KOPT-K1 (cell line): Measurements from ENCODE around the gene SNX1.

Experiments
- H3K27ac ChIP-seq: fragments of 200-600 bp; sonication (generic); 2 replicates; pipeline ENCODE4 v1.5.1; 2016; ENCODE audit warnings: antibody characterized with exemption, mild to moderate bottlenecking, low read depth, low read length; ENCODE audit not compliant: poor library complexity, severe bottlenecking
- H3K36me3 ChIP-seq: fragments of 200-600 bp; sonication (generic); 2 replicates; pipeline ENCODE4 v1.5.1; 2017; ENCODE audit warnings: antibody characterized with exemption, mild to moderate bottlenecking, low read length, moderate library complexity; ENCODE audit not compliant: insufficient read depth
- H3K9me3 ChIP-seq: fragments of 200-600 bp; sonication (generic); 2 replicates; pipeline ENCODE4 v1.5.1; 2017; ENCODE audit warnings: antibody characterized with exemption, low read length, mild to moderate bottlenecking; ENCODE audit not compliant: insufficient read depth, poor library complexity, severe bottlenecking

The SNX1 gene

DNA sequence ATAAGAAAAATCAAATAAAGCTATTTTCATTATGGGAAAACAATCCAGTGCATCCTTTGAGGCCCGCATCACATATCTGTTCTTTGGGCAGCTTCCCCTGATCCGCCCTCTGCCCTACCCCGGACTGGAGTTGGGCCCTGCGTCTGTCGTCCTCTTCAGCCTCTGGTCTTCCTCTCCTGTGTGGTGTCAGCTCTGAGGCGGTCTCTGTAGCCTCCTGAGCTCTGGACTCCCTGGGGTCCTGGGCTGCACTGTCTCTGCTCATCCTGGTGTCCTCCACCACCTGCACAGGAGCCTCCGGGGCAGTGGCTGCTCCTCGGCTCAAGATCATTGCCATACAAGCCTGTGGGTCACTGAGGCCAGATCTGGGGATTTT is 48.4 kb downstream of the SNX1 start:
- no peak overlapping the region for H3K27ac ChIP-seq
- H3K9me3 ChIP-seq = no peaks in the 10 kb centered on the region
- peaks cover 35% of the 10 kb centered on the region for H3K36me3 ChIP-seq

DNA sequence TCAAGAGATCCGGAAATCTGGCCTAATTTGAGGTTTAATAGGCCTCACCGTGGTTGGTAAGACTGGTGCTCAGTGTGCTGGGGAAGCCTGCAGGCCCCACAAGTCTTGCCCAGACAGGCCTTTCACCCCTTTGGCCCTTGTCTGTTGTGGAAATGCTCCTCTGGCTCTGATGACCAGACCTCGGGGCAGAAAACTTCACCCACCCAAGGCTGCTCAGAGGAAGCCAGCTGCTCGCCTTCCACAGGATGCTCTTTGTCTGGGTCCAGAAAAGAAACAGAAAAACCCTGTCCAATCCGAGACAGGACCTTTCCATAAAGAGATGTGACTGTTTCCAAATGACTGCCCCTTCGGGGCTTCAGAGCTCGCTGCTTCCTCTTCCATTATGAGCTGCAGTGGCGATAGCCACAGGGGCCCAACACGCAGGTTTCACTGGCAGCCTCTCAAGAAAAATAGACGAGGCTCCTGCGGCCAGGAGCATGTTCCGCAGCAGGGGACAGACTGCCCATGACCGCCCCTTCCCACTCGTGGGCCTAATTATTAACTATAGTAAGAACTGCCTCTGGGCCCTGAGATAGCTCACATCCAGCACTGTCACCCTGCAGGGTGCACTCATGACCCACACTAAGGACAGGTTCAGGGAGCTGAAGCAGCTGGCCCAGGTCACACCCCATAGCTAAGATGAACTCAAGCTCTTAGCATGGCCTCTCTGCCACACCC is 48.9 kb downstream of the SNX1 start:
- Histone ChIP-seq H3K36me3 (peaks cover 35% of the 10 kb centered on the region), H3K27ac (no peak overlapping the region), H3K9me3 (no peaks in the 10 kb centered on the region)

DNA sequence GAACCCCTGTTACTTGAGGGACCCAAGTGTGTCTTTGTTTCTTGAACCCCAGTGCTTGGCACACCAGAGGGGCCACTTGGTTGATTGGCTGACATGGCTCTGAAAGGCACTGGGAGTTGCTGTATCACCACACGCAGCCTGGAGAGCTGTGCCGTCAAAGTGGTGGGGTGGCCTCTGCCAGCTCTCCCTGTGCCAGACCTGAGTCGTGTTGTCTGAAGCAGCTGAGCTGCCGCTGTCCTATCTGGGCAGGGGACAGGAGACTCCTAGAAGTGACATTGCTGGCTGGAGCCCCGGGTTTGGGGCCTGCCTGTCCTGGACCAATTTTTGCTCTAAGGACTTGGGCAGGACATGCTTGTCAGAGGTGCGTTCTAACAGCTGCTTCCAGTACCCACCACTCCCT is 50.3 kb downstream of the SNX1 start:
- Histone ChIP-seq H3K9me3 (no peaks in the 10 kb centered on the region), H3K36me3 (peaks cover 33% of the 10 kb centered on the region), H3K27ac (no peak overlapping the region)

DNA sequence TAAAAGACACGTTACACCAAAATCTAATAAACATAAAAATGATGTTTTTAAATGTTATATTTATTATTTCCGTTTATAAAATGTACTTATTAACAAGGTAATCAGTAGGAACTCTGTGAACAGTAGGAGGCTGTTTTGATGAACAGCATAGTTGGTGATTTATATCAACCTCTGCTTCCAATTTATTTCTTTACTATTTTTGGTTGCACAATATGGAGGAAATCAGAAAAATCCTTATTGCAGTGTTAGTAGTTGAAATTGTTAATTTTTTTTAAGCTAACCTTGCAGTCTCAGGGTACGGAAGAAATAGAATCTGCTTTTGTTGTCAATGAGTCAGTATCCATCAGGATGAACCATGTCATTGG is 50.7 kb downstream of the SNX1 start:
- no peak overlapping the region for H3K27ac ChIP-seq

DNA sequence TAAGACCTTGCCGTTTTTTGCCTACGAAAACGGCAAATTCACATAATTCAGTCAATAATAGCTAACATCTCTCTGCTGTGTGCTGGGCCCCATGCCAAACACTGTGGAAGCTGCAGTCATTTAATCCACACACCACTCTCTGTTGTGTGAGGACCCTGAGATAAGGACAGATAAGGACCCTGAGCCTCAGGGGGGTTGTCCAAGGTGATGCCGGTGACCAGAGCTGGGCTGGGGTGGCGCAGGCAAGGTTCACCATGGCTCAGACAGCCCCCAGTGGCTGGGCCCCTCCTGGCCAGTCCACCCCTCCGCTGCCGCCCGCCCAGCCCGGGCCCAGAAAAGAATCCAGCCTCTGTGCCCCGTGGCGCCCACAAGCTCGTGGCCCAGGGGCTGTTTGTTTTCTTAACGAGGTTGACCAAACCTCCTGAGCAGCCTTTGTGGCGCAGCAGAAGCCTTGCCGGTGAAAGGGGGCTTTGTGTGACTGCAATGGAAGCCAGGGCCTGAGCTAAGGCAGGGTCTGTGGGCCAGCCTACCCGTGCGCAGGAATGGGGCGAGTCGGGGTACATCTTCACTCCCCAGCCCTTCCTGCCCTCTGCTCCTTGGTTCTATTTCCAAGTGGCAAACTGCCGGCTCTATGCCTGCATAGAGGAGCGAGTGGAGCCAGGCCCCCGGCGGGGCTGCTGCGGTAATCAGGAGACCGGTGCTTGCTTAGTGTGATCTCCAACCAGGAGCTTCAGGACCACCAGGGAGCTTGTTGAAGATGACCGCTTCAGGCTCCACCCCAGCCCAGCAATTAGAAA is 51.3 kb downstream of the SNX1 start:
- Histone ChIP-seq H3K27ac (no peak overlapping the region), H3K36me3 (peaks cover 23% of the 10 kb centered on the region), H3K9me3 (no peaks in the 10 kb centered on the region)

More for the DNA sequence above, 50.7 kb downstream of the SNX1 start:
- peaks cover 29% of the 10 kb centered on the region for H3K36me3 ChIP-seq
- no peaks in the 10 kb centered on the region for H3K9me3 ChIP-seq

DNA sequence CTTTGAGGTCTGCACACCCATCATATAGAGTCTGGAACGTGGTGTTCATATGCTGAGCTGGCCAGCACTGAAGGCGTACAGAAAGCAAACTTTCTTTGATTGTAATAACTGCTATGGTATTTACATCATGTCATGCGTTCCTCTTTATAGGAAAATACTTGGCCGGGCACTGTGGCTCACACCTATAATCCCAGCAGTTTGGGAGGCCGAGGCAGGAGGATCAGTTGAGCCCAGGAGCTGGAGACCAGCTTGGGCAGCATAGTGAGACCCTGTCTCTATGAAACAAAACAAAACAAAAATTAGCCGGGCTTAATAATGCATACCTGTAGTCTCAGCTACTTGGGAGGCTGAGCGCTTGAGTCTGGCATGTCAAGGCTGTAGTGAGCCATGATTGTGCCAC is 52.4 kb downstream of the SNX1 start:
- H3K36me3 ChIP-seq = peaks cover 16% of the 10 kb centered on the region
- no peak overlapping the region for H3K27ac ChIP-seq
- H3K9me3 ChIP-seq = no peaks in the 10 kb centered on the region

DNA sequence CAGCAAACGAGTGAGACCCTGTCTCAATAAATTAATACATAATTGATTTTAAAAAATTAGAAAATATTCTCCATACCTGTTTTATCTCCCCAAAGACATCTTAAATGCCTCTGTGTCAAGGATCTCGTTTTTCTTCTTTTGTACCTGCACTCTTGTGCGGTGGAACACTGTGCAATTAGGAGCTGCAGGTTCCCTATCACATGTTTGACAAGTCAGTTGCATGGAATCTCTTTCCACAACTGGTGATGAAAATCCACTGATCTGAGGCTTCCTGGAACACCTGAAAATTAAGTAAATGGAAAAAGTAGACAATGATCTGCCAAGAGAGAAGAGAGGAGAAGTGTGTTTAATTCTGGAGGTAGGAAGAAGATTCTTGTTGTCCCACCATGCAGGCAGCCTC is 52.8 kb downstream of the SNX1 start:
- H3K27ac ChIP-seq = no peak overlapping the region
- H3K9me3 ChIP-seq = no peaks in the 10 kb centered on the region
- H3K36me3 ChIP-seq = peaks cover 11% of the 10 kb centered on the region

GRCh38 chr15:64149424-64149823 is 53.6 kb downstream of the SNX1 start:
- H3K9me3 ChIP-seq = no peaks in the 10 kb centered on the region

DNA sequence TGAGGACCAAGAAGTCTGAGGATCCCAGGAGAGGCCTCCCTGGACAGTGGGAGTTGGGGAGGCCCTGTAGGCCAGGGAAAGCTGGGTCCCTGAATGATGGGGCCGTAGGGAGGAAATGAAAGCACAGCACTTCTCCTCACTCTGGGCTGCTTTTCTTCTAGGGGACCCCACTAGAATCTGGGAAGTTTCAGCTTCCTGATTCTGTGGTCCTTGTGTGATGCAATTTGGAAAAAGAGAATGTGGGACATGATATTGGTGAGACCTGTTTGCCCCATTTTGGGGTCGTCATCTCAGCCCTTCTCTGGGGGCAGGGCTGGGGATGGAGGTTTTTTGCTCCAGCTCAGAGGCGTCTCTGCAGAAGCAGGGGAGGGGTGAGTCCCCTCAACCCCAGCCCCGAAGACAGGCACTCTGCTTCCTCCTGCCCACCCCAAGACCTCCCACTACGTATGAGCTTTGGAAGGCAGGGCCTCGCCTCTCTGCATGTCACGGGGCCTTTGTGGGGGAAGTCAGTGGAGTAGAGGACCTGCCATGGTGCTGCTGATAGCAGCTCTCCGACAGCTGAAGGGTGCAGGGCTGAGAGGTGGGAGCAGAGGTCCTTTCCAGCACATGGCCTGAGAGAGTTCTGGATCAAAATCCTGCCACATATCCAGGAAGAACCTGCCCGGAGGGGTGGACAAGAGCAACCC is 54.3 kb downstream of the SNX1 start:
- H3K36me3 ChIP-seq = peaks cover 10% of the 10 kb centered on the region; the same call in 1 of the 2 replicates
- H3K27ac ChIP-seq = no peak overlapping the region
- no peaks in the 10 kb centered on the region for H3K9me3 ChIP-seq

More at GRCh38 chr15:64149424-64149823, 53.6 kb downstream of the SNX1 start:
- Histone ChIP-seq H3K27ac (no peak overlapping the region), H3K36me3 (peaks cover 11% of the 10 kb centered on the region)

DNA sequence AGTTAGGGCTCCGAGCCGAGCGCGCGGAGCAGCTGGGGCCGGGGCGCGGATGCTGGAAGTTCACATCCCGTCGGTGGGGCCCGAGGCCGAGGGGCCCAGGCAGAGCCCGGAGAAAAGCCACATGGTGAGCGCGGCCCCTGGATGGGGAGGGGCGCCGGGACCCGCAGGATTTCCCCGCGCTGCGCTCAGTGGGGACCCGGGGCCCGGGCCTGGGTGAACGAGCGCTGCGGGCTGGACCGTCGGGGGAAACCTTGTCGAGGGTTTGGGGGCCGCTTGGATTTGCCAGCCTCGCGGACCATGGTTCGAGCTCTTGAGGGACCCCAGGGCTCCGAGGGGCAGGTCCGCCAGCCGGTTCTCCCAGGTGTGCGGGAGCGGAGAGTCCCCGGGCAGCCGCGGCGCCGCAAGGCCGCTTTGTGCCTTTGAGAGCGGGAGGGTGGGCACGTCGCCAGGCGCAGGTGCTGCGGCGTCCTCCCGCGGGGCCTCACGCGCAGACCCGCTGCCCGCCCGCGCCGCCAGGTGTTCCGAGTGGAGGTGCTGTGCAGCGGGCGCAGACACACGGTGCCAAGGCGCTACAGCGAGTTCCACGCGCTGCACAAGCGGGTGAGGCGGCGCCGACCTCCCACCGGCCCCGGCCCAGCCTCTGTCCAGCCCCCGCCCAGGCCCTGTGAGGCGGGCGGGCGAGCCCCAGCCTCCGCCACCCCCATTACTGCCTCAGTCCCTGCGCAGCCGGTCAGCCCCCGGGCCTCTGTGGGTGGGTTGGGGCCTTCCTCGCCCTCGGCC is 56.1 kb downstream of the SNX1 start, which contains the start of gene SNX22:
Gene SNX22 (plus strand): TSS at position 5 of the 780 bp plus-strand sequence. CDS start 45 bp downstream, at position 50.
- peaks cover 29% of the 10 kb centered on the region for H3K36me3 ChIP-seq
- no peaks in the 10 kb centered on the region for H3K9me3 ChIP-seq
- H3K27ac ChIP-seq = no peak within 1 kb of the TSS

DNA sequence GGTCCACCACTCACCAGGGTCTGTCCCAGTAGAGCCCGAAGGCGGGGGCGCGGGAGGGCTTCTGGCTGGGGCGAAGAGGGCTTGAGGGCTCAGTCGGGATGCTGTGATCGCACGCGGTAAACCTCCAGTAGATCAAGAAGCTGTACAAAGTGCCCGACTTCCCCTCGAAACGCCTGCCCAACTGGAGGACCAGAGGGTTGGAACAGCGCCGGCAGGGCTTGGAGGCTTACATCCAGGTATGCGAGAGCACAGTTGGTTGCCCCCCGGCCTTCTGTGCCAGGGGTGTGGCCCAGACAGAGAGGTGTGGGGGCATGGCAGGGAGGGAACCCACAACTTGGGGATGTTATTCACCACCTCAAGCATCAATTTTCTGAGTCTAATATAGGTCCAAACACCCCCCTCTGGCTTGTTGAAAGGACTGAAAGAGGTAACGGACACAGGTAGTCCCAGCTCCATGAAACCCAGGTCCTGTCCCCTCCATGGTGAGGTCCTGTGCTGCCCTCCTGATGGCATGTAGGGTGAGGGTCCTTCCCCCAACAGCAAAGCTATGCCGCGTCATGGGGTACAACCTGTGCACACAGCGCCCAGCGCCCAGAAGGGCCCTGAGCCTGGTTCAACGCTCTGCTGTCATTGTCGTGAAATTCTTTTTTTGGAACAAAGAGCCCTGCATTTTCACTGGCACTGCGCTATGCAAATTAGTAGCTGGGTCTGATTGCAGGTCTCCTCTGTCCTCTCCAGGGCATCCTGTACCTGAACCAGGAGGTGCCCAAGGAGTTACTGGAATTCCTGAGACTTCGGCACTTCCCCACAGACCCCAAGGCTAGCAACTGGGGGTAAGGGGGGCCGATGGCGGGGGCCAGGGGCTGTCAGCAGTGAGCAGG is 57.0 kb downstream of the SNX1 start:
- H3K9me3 ChIP-seq = no peaks in the 10 kb centered on the region
- H3K36me3 ChIP-seq = peaks cover 38% of the 10 kb centered on the region
- H3K27ac ChIP-seq = no peak overlapping the region

DNA sequence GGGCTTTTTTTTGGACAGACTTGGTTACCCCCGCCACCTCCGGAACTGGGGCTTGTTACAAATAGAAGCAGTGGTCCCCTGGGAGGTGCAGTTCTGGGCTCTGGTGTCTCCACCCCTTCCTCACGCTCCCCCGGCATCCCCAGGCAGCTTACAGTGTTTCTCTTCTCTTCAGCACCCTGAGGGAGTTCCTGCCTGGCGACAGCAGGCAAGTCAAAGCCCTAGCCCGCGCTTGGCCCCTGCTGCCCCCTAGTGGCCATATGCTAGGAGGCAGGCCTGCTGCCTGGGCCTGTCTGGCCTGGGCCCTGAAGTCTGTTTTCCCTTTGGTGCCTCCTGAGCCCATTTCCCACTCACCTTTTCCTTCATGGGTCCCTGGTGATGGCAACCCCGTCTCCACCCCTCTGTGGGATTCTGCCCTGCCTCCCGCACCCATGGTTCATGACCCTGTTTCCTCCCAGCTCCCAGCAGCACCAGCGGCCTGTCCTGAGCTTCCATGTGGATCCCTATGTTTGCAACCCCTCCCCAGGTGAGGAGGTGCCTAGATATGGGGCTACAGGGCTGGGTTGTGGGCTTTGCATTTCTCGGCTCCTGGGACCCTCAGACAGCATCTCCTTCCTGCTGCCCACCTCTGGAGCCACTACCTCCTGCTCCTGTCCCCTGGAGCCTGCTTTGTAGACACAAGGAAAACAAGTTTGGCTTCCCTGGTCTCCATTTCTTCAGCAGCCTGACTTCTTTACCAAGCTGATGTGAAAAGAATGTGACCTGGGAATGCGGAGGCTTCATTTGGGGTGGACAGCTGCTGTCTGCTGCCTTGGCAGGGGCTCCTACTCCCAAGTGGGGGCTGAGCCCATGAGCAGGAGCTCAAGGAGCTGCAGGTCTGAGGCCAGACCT is 57.9 kb downstream of the SNX1 start:
- H3K36me3 ChIP-seq = peaks cover 47% of the 10 kb centered on the region
- no peaks in the 10 kb centered on the region for H3K9me3 ChIP-seq
- H3K27ac ChIP-seq = no peak overlapping the region
